GM12875 (cell line): ENCODE results near the gene OVCH2.
"Not testable (repeated sequence)": the region's sequence is repeated elsewhere in the genome, so short reads cannot be mapped to it uniquely, and the experiment has no call there.

Experiments used
- H3K4me3 ChIP-seq: one replicate; pipeline ENCODE4 v1.5.1; 2011; ENCODE audit warnings: low read depth, low read length, control low read depth
- TF ChIP-seq, protein P1 (sequence below): IDR thresholded peaks from 2 replicates; pipeline ENCODE4 v1.5.1; 2011; ENCODE audit warnings: low read depth, mild to moderate bottlenecking, control low read depth, inconsistent platforms, low read length, moderate library complexity, borderline replicate concordance; ENCODE audit not compliant: insufficient read depth

Gene OVCH2, protein sequence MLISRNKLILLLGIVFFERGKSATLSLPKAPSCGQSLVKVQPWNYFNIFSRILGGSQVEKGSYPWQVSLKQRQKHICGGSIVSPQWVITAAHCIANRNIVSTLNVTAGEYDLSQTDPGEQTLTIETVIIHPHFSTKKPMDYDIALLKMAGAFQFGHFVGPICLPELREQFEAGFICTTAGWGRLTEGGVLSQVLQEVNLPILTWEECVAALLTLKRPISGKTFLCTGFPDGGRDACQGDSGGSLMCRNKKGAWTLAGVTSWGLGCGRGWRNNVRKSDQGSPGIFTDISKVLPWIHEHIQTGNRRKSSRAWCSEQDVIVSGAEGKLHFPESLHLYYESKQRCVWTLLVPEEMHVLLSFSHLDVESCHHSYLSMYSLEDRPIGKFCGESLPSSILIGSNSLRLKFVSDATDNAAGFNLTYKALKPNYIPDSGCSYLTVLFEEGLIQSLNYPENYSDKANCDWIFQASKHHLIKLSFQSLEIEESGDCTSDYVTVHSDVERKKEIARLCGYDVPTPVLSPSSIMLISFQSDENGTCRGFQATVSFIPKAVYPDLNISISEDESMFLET

DNA sequence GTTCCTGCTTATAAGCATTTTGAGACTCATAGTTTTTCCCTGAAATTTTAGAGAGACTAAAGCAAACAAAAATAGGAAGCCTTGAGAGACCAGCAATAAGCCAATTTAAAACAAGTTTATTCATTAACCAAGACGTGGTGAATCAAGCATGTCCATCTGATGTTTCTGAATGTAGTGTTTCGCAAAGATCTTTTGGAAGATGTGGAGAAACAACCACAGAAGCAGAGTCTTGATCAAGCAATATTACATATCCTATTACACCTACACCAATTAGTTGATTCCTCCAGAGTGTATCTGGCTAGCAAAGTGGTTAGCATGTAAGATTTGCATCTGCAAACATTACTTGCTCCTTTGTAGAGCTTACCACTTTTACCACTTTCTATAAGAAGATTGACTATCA, at the start of gene OVCH2:
Gene OVCH2 (minus strand): TSS at position 101 of the 400 bp plus-strand sequence. CDS start 83 bp downstream, at position 18.
- no peak within 1 kb of the TSS for H3K4me3 ChIP-seq
- TF ChIP-seq, protein P1, sequence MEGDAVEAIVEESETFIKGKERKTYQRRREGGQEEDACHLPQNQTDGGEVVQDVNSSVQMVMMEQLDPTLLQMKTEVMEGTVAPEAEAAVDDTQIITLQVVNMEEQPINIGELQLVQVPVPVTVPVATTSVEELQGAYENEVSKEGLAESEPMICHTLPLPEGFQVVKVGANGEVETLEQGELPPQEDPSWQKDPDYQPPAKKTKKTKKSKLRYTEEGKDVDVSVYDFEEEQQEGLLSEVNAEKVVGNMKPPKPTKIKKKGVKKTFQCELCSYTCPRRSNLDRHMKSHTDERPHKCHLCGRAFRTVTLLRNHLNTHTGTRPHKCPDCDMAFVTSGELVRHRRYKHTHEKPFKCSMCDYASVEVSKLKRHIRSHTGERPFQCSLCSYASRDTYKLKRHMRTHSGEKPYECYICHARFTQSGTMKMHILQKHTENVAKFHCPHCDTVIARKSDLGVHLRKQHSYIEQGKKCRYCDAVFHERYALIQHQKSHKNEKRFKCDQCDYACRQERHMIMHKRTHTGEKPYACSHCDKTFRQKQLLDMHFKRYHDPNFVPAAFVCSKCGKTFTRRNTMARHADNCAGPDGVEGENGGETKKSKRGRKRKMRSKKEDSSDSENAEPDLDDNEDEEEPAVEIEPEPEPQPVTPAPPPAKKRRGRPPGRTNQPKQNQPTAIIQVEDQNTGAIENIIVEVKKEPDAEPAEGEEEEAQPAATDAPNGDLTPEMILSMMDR = no peak

DNA sequence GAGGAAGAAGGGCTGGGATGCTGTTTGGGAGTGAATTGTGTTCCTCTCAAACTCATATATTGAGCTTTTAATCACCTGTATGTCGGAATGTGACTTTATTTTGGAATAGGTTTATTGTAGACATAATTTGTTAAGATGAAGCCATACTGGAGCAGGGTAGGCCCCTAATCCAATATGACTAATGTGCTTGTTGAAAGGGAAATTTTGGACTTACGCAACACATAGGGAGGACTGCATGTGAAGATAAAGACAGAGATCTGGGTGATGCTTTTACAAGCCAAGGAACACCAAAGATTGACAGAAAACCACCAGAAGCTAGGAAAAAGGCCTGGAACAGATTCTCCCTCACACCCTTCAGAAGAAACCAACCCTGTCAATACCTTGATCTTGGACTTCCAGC, 43.2 kb upstream of the OVCH2 start:
- no peak overlapping the region for H3K4me3 ChIP-seq
- TF ChIP-seq, protein P1 = no peak

DNA sequence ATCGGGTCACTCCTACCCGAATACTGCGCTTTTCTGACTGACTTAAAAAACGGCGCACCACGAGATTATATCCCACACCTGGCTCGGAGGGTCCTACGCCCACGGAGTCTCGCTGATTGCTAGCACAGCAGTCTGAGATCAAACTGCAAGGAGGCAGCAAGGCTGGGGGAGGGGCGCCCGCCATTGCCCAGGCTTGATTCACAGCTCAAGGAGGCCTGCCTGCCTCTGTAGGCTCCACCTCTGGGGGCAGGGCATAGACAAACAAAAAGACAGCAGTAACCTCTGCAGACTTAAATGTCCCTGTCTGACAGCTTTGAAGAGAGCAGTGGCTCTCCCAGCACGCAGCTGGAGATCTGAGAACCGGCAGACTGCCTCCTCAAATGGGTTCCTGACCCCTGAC, 28.5 kb upstream of the OVCH2 start:
- H3K4me3 ChIP-seq = not testable (repeated sequence)

DNA sequence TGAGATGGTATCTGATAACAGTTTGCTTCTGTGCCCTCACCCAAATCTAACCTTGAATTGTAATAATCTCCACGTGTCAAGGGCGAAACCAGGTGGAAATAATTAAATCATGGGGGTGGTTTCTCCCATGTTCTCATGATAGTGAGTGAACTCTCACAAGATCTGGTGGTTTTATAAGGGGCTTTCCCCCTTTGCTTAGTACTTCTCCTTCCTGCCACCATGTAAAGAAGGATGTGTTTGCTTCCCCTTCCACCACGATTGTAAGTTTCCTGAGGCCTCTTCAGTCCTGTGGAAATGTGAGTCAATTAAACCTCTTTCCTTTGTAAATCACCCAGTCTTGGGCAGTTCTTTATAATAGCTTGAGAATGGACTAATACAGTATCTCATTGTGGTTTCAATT, 8.5 kb upstream of the OVCH2 start:
- no peak overlapping the region for H3K4me3 ChIP-seq
- TF ChIP-seq, protein P1 = no peak

DNA sequence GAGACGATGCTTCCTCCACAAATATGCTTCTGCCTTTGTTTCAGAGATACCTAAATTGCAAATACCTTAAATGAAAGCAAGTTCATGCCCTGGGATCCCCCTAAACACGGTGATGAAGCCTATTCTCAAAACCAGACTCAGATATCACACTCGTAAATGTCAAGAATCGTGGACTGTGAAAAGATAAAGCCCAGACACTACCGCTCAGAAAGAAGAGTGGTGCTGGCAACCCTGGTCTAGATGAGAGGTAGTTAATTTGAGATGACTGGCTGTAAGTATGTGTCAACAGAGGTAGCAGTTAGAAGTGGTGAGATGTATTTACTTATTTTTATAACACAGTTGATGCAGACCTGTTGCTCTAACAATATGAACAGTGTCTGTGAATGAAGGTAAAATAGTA, 2.5 kb downstream of the OVCH2 start:
- H3K4me3 ChIP-seq = no peak overlapping the region
- TF ChIP-seq, protein P1 = no peak

DNA sequence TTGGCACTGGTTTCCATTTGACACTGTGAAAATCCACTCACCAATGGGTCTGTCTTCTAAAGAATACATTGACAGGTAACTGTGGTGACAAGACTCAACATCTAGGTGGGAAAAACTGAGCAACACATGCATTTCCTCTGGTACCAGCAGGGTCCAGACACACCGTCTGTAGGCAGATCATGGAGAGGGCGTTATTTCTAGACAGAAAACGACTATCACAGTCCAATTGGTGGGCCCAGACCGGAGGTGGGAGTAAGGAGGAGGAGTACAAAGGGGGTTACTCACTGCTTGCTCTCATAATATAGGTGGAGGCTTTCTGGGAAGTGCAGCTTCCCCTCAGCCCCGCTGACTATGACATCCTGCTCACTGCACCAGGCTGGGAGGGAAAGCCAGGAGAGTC, 9.9 kb downstream of the OVCH2 start:
- no peak overlapping the region for H3K4me3 ChIP-seq
- TF ChIP-seq, protein P1 = no peak

DNA sequence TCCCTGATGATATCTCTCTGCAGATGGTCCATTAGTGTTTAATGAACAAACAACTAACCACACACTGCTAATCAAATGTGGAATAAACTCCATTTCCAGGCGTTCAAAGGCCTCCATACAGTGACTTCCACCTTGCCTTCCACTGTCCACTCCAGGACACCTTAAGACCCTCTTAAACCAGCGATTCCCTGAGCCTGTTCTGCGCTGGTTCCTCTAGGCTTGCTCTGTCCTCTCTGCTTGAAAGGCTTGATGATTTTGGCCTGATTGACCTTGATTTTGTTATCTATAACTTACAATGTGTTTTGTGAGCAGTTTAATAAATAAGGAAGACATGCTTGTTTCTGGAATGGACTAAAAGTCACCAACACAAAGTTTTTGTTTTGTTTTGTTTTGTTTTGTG, 12.0 kb downstream of the OVCH2 start:
- H3K4me3 ChIP-seq = no peak overlapping the region
- TF ChIP-seq, protein P1 = no peak
